Measurements from ENCODE around the gene CDPF1.

CDPF1 gene

GRCh38 chr22:46250035-46250782, at the start of gene CDPF1:
TSS of gene CDPF1 (minus strand) at chr22:46250293. CDS start at chr22:46248284, 2,009 bp downstream.
- DNase-seq, result peak; percentile 94

- DNase-seq, result no peak
Measured at GRCh38 chr22:46299101-46299500, 49.0 kb upstream of the CDPF1 start.

GRCh38 chr22:46297151-46297812, 47.2 kb upstream of the CDPF1 start:
- DNase-seq, result peak; percentile 41

GRCh38 chr22:46296257-46297150, 46.4 kb upstream of the CDPF1 start, which contains the start of gene GTSE1:
TSS of gene GTSE1 (plus strand) at chr22:46296870. CDS start at chr22:46297401, 531 bp downstream.
- DNase-seq, result peak; percentile 99

GRCh38 chr22:46295277-46295971, 45.3 kb upstream of the CDPF1 start:
- no peak for DNase-seq

- DNase-seq, result no peak
Measured at GRCh38 chr22:46294784-46295183, 44.7 kb upstream of the CDPF1 start.

- DNase-seq, result no peak
Measured at GRCh38 chr22:46293577-46294260, 43.6 kb upstream of the CDPF1 start.

GRCh38 chr22:46292732-46293131, 42.6 kb upstream of the CDPF1 start:
- no peak for DNase-seq

- DNase-seq, result no peak
Measured at GRCh38 chr22:46292173-46292572, 42.1 kb upstream of the CDPF1 start.

- no peak for DNase-seq
Measured at GRCh38 chr22:46290843-46291785, 41.0 kb upstream of the CDPF1 start.

GRCh38 chr22:46290121-46290842, 40.2 kb upstream of the CDPF1 start:
- DNase-seq, result no peak

- no peak for DNase-seq
Measured at GRCh38 chr22:46289244-46289891, 39.3 kb upstream of the CDPF1 start.

- DNase-seq, result no peak
Measured at GRCh38 chr22:46288846-46289243, 38.8 kb upstream of the CDPF1 start.

GRCh38 chr22:46287873-46288751, 38.0 kb upstream of the CDPF1 start:
- peak; percentile 71 for DNase-seq

GRCh38 chr22:46286941-46287872, 37.1 kb upstream of the CDPF1 start:
- DNase-seq, result no peak

- no peak for DNase-seq
Measured at GRCh38 chr22:46286006-46286405, 35.9 kb upstream of the CDPF1 start.

All from activated CD4-positive, alpha-beta T cell treated with anti-CD3 and anti-CD28 coated beads, Interleukin-2, Interleukin-6, amounts not matched to agents 100 ng/mL and 50 ng/mL, durations not matched to agents 16 hours and 8 hours (primary cell).